A549 (cell line): Measurements from ENCODE around the gene GATAD2A. TPM values are rescaled to one million over a fixed set of nuclear protein-coding genes. Genes with fewer than 3 reads are reported as not detected.

Experiments
- ATAC-seq, 2 experiments: fragments of 200-7000 bp in 1 of 2; fragments of >200 bp in 1 of 2; cut with Nextera tagmentation in 1 of 2; cut with Tn5 transposase in 1 of 2; 3 replicates each; pipeline versions ENCODE4 v1.8.0 to v1.9.1; 2018 to 2020; ENCODE audit warnings: mild to moderate bottlenecking in 1 of 2, moderate library complexity in 1 of 2
- CTCF ChIA-PET: fragments of 300-600 bp; sonication (Branson Sonifier 250); formaldehyde crosslinking; extraction: SDS; loops from one replicate; lab custom pipeline; 2021; ENCODE audit warnings: antibody characterized with exemption, inconsistent platforms; lab: Yijun Ruan, JAX
- POLR2A ChIA-PET: fragments of 350-600 bp; formaldehyde crosslinking; extraction: SDS; loops from one replicate; lab custom pipeline; 2021; ENCODE audit warnings: antibody characterized with exemption, inconsistent platforms; lab: Yijun Ruan, JAX
- DNase-seq, 2 experiments: peaks; one replicate each; pipeline versions ENCODE4 v3.0.0 to v3.0.0-alpha.2; 2011 to 2016; ENCODE audit warnings: low read depth in 1 of 2, low spot score in 1 of 2
- FAIRE-seq: peaks from 2 replicates; lab custom pipeline; 2011; peaks lifted over from hg19 to GRCh38; lab: Jason Lieb, UNC
- H3K27ac ChIP-seq, 2 experiments: fragments of >200 bp; sonication (Bioruptor Twin); formaldehyde crosslinking; 3 replicates each; pipeline ENCODE4 v1.5.1; 2016 to 2017
- H3K4me1 ChIP-seq: fragments of >200 bp; sonication (Bioruptor Twin); formaldehyde crosslinking; 3 replicates; pipeline ENCODE4 v1.6.1; 2016
- H3K4me2 ChIP-seq: fragments of >200 bp; sonication (Bioruptor Twin); formaldehyde crosslinking; 3 replicates; pipeline ENCODE4 v1.6.1; 2016
- H3K4me3 ChIP-seq: fragments of >200 bp; sonication (Bioruptor Twin); formaldehyde crosslinking; 3 replicates; pipeline ENCODE4 v1.5.1; 2016
- H3K9me3 ChIP-seq: fragments of >200 bp; sonication (Bioruptor Twin); formaldehyde crosslinking; 3 replicates; pipeline ENCODE4 v1.6.1; 2016
- CBX2 ChIP-seq: fragments of 200-600 bp; sonication (generic); IDR thresholded peaks from 2 replicates; pipeline ENCODE4 v1.6.1; 2016; ENCODE audit warnings: low read depth, mild to moderate bottlenecking, borderline replicate concordance
- CBX8 ChIP-seq: fragments of 200-600 bp; sonication (generic); IDR thresholded peaks from 2 replicates; pipeline ENCODE4 v1.6.1; 2016
- EHF ChIP-seq: fragments of 250-450 bp; sonication (Bioruptor Pico); IDR thresholded peaks from 2 replicates; pipeline ENCODE4 v1.5.0; 2020; ENCODE audit warnings: mild to moderate bottlenecking
- EHMT2 ChIP-seq: fragments of 200-600 bp; sonication (generic); IDR thresholded peaks from 2 replicates; pipeline ENCODE4 v1.6.1; 2016; ENCODE audit warnings: antibody characterized with exemption, low read depth, mild to moderate bottlenecking, moderate library complexity
- FOSL2 ChIP-seq, 2 experiments: fragments of 450-650 bp in 1 of 2; fragments of >200 bp in 1 of 2; sonication (Bioruptor Twin) in 1 of 2; formaldehyde crosslinking; IDR thresholded peaks; 2 replicates each; pipeline versions ENCODE4 v1.5.0 to v1.6.1; 2016 to 2020; ENCODE audit warnings: mild to moderate bottlenecking in 1 of 2, moderate library complexity in 1 of 2
- HDAC2 ChIP-seq: fragments of 200-600 bp; sonication (generic); IDR thresholded peaks from 2 replicates; pipeline ENCODE4 v1.6.1; 2016
- HEYL ChIP-seq: fragments of 250-450 bp; sonication (Bioruptor Pico); IDR thresholded peaks from 2 replicates; pipeline ENCODE4 v1.8.0; 2021; ENCODE audit warnings: mild to moderate bottlenecking, moderate library complexity
- MAZ ChIP-seq: fragments of 150-350 bp; IDR thresholded peaks from 2 replicates; pipeline ENCODE4 v1.6.1; 2014; ENCODE audit warnings: antibody characterized with exemption, low read depth, low read length, borderline replicate concordance
- MYC ChIP-seq: IDR thresholded peaks from 2 replicates; pipeline ENCODE4 v1.6.1; 2012; ENCODE audit warnings: mild to moderate bottlenecking, inconsistent platforms, low read length, improper control_type of control experiment, borderline replicate concordance
- NPAS2 ChIP-seq: fragments of 250-450 bp; sonication (Bioruptor Pico); IDR thresholded peaks from 2 replicates; pipeline ENCODE4 v1.8.0; 2022; ENCODE audit warnings: mild to moderate bottlenecking, moderate library complexity, borderline replicate concordance
- POLR2A ChIP-seq: IDR thresholded peaks from 2 replicates; pipeline ENCODE4 v1.6.1; 2012; ENCODE audit warnings: mild to moderate bottlenecking, low read length
- RFX5 ChIP-seq: fragments of 450-650 bp; IDR thresholded peaks from 2 replicates; pipeline ENCODE4 v1.7.1; 2014; ENCODE audit warnings: antibody characterized with exemption, mild to moderate bottlenecking, moderate library complexity
- RNF2 ChIP-seq: fragments of 200-600 bp; sonication (generic); IDR thresholded peaks from 2 replicates; pipeline ENCODE4 v1.6.1; 2016; ENCODE audit warnings: low read depth, mild to moderate bottlenecking, antibody characterized with exemption, moderate library complexity, borderline replicate concordance
- SREBF2 ChIP-seq: fragments of 450-650 bp; IDR thresholded peaks from 2 replicates; pipeline ENCODE4 v1.6.1; 2014; ENCODE audit warnings: mild to moderate bottlenecking, moderate library complexity
- TP53 ChIP-seq: fragments of 250-450 bp; sonication (Bioruptor Pico); IDR thresholded peaks from 2 replicates; pipeline ENCODE4 v1.5.0; 2021; ENCODE audit warnings: mild to moderate bottlenecking, moderate library complexity
- ZC3H11A ChIP-seq: fragments of 450-650 bp; IDR thresholded peaks from 2 replicates; pipeline ENCODE4 v1.6.1; 2014; ENCODE audit warnings: antibody characterized with exemption, mild to moderate bottlenecking
- ZFP36 ChIP-seq: fragments of 450-650 bp; IDR thresholded peaks from 2 replicates; pipeline ENCODE4 v1.6.1; 2014; ENCODE audit warnings: borderline replicate concordance; ENCODE audit not compliant: partially characterized antibody
- WGBS: methylation state at CpG from one replicate; pipeline ENCODE4 v1.1.6; 2017; ENCODE audit errors: missing lambda C conversion rate; 5-methylcytosine and 5-hydroxymethylcytosine counted together
- polyA plus RNA-seq, 4 experiments: library from polyadenylated mRNA; depleted of rRNA in 3 of 4; stranded (reverse); fragments of >200 nt; fragmentation: RNase III in 1 of 4; extraction: RNeasy Plus Mini Kit Qiagen cat#74134 plus additional on column Dnase treatment in 1 of 4; gene quantifications; 2 replicates in 3 of 4; 3 replicates in 1 of 4; pipeline ENCODE4 v1.2.3, GENCODE V29; 2011 to 2017
- TF ChIP-seq, protein P1 (sequence below): fragments of 450-650 bp; IDR thresholded peaks from 2 replicates; pipeline ENCODE4 v1.6.1; 2014; ENCODE audit warnings: antibody characterized with exemption
- TF ChIP-seq, protein P2 (sequence below): fragments of 250-450 bp; sonication (Bioruptor Pico); IDR thresholded peaks from 2 replicates; pipeline ENCODE4 v1.5.0; 2021; ENCODE audit warnings: mild to moderate bottlenecking, moderate library complexity, borderline replicate concordance
- TF ChIP-seq, protein P3 (sequence below): IDR thresholded peaks from 2 replicates; pipeline ENCODE4 v1.6.1; 2012

Gene GATAD2A
- polyA plus RNA-seq, 2 of the 4 experiments (the other 2 are of a cell fraction) = 25.2 to 28.9 TPM

DNA sequence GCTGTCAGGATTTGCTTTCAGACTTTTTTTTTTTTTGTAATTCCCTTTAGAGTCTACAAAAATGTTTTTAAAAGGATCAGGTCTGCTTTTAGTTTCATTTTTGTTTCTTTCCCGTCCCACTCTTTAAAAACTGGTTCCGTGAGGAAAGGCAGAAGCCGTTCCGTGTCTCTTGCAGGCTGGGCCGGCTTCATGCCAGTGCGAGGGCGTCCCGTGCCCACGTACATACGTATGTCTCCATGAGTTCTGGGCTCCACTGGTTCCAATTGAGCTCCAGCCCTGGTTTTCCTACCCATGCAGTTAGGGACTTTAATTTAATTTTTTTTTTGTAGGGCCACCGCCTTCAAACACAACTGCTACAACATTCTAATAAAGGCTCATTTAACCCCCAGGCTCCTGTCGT lies 101.1 kb downstream of the GATAD2A start:
- no peak overlapping the region for H3K4me3 ChIP-seq
- FAIRE-seq (no peak), ATAC-seq (no peak), DNase-seq (no peak)
- H3K9me3 ChIP-seq = no peaks in the 10 kb centered on the region
- H3K4me1 ChIP-seq = no peaks in the 10 kb centered on the region
- no peak overlapping the region for H3K27ac ChIP-seq
- 94% methylated on average over 12 of the region's 12 CpGs for WGBS
- TF ChIP-seq EHMT2 = no peak
- TF ChIP-seq, protein P1, sequence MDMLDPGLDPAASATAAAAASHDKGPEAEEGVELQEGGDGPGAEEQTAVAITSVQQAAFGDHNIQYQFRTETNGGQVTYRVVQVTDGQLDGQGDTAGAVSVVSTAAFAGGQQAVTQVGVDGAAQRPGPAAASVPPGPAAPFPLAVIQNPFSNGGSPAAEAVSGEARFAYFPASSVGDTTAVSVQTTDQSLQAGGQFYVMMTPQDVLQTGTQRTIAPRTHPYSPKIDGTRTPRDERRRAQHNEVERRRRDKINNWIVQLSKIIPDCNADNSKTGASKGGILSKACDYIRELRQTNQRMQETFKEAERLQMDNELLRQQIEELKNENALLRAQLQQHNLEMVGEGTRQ = no peak
- TF ChIP-seq EHF (CRISPR knock-in tag) = no peak
- CTCF ChIA-PET = no interaction called here
- POLR2A ChIA-PET = no interaction called here
- H3K4me2 ChIP-seq = no peak overlapping the region

DNA sequence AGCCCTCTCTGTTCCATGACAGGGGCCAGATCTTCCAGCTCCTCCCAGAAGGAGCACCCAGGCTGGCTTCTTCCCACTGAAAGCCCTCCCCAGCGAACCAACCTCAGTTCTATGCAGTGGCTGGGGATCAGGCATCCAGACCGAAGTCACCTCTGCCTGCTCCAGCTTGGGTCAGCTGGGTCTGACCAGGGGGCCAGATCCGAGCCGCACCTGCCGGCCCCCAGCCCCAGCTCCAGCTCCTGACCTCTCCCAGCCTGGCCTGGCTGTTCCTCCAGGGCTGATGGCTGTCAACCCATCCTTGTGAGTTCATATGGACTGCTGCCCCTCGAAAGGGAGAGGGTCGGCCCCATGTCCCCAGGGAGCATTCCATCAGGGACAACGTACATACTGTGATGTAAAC lies 101.9 kb downstream of the GATAD2A start:
- FAIRE-seq (no peak), ATAC-seq (no peak), DNase-seq (no peak)
- Histone ChIP-seq H3K27ac (no peak overlapping the region), H3K4me1 (no peaks in the 10 kb centered on the region), H3K4me3 (no peak overlapping the region), H3K9me3 (no peaks in the 10 kb centered on the region), H3K4me2 (no peak overlapping the region)
- WGBS = 83% methylated on average over 3 of the region's 8 CpGs
- TF ChIP-seq EHMT2 (no peak), MAZ (no peak), POLR2A (no peak), MYC (no peak), EHF (CRISPR knock-in tag) (no peak), HEYL (CRISPR knock-in tag) (no peak), HDAC2 (no peak), RNF2 (no peak), RFX5 (no peak), FOSL2 (IDR thresholded peaks at IDR 0.05) (no peak), FOSL2 (CRISPR knock-in tag; IDR thresholded peaks at IDR 0.05) (no peak), ZFP36 (no peak), NPAS2 (CRISPR knock-in tag) (no peak)
- TF ChIP-seq, protein P1 = no peak
- TF ChIP-seq, protein P2, sequence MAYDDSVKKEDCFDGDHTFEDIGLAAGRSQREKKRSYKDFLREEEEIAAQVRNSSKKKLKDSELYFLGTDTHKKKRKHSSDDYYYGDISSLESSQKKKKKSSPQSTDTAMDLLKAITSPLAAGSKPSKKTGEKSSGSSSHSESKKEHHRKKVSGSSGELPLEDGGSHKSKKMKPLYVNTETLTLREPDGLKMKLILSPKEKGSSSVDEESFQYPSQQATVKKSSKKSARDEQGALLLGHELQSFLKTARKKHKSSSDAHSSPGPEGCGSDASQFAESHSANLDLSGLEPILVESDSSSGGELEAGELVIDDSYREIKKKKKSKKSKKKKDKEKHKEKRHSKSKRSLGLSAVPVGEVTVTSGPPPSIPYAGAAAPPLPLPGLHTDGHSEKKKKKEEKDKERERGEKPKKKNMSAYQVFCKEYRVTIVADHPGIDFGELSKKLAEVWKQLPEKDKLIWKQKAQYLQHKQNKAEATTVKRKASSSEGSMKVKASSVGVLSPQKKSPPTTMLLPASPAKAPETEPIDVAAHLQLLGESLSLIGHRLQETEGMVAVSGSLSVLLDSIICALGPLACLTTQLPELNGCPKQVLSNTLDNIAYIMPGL = no peak
- TF ChIP-seq, protein P3, sequence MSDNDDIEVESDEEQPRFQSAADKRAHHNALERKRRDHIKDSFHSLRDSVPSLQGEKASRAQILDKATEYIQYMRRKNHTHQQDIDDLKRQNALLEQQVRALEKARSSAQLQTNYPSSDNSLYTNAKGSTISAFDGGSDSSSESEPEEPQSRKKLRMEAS = no peak
- POLR2A ChIA-PET = no interaction called here
- CTCF ChIA-PET = interaction anchor here (1.5 to 1.6 kb wide), 2 partner anchors 17 to 136 kb away, joined by 4 to 9 read pairs; partner anchors contain the start of gene GMIP

DNA sequence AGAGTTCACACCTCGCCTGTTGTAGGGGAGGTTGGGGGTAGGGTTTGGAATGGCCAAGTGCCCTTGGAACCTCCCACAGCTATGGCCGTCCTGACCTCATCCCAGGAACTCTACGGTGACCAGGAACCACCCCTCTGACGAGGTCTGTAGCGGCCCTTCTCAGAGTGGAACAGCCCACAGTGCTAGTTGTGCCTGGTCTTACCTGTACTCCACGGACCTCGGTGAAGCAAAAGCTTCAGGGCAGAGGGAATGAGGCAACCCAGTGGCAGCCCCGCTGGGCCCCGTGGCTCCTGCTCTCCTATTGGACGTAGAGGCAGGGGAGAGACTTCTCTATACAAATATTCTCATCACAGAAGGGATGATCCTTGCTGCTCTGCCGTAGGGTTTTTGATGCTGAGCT lies 102.7 kb downstream of the GATAD2A start:
- TF ChIP-seq SREBF2 = no peak
- TF ChIP-seq EHMT2 = no peak
- no peak for TF ChIP-seq ZC3H11A
- no peak for TF ChIP-seq TP53 (CRISPR knock-in tag)
- no peak for TF ChIP-seq CBX2
- TF ChIP-seq HEYL (CRISPR knock-in tag) = no peak
- TF ChIP-seq CBX8 = no peak
- FAIRE-seq = no peak
- no peaks in the 10 kb centered on the region for H3K4me1 ChIP-seq
- no peak overlapping the region for H3K4me2 ChIP-seq
- POLR2A ChIA-PET = no interaction called here
- no peaks in the 10 kb centered on the region for H3K9me3 ChIP-seq
- CTCF ChIA-PET = interaction anchor here (1.5 to 1.6 kb wide), 2 partner anchors 17 to 136 kb away, joined by 4 to 9 read pairs; partner anchors contain the start of gene GMIP
- H3K27ac ChIP-seq = no peak overlapping the region
- DNase-seq = no peak
- ATAC-seq = no peak
- H3K4me3 ChIP-seq = no peak overlapping the region
- WGBS = 95% methylated on average over 11 of the region's 11 CpGs
